Thyroid gland (tissue), 4 donors: Measurements from ENCODE around the gene HYCC1. TPM values are rescaled to one million over a fixed set of nuclear protein-coding genes. Genes with fewer than 3 reads are reported as not detected.

Experiments used
- DNase-seq, 2 donors: peaks; one replicate each; pipeline ENCODE4 v3.0.0-alpha.2; 2019
- H3K27ac ChIP-seq, 3 donors: fragments of 200-600 bp; sonication (generic); 1 replicate in 2 of 3; 2 replicates in 1 of 3; pipeline ENCODE4 v1.5.1; 2016 to 2019; ENCODE audit warnings: mild to moderate bottlenecking in 1 of 3, moderate library complexity in 1 of 3
- H3K27me3 ChIP-seq: fragments of 200-600 bp; sonication (generic); one replicate; pipeline ENCODE4 v1.5.1; 2019
- H3K36me3 ChIP-seq, 2 donors: fragments of 200-600 bp; sonication (generic); one replicate each; pipeline ENCODE4 v1.5.1; 2016 to 2019
- H3K4me1 ChIP-seq, 2 donors: fragments of 200-600 bp; sonication (generic); one replicate each; pipeline ENCODE4 v1.5.1; 2017 to 2019
- H3K4me3 ChIP-seq, 3 donors: fragments of 200-600 bp; sonication (generic); replicated peaks in 1 of 3; 1 replicate in 2 of 3; 2 replicates in 1 of 3; pipeline ENCODE4 v1.5.1; 2016; ENCODE audit warnings: mild to moderate bottlenecking in 1 of 3
- H3K9me3 ChIP-seq: fragments of 200-600 bp; sonication (generic); one replicate; pipeline ENCODE4 v1.5.1; 2017
- CTCF ChIP-seq, 6 experiments: fragments of 200-600 bp in 3 of 6; fragments of 450-650 bp in 3 of 6; sonication (generic) in 3 of 6; IDR thresholded peaks; one replicate each; pipeline ENCODE4 v1.5.1; 2016 to 2019; ENCODE audit warnings: antibody characterized with exemption in 6 of 6, mild to moderate bottlenecking in 2 of 6, inconsistent platforms in 1 of 6, moderate library complexity in 1 of 6
- POLR2A ChIP-seq, 2 donors: fragments of 450-650 bp; IDR thresholded peaks; one replicate each; pipeline ENCODE4 v1.6.1; 2017; ENCODE audit warnings: antibody characterized with exemption in 2 of 2, mild to moderate bottlenecking in 2 of 2, moderate library complexity in 1 of 2
- WGBS, 2 donors: methylation state at CpG; one replicate each; pipeline ENCODE4 v1.1.5; 2017; 5-methylcytosine and 5-hydroxymethylcytosine counted together
- intact Hi-C: fragments of 100-400 bp; cut with DNase I; formaldehyde crosslinking; loops from one replicate; pipeline ENCODE4 v1.15.1; 2023
- total RNA-seq, 4 donors: library from RNA; depleted of rRNA; stranded (reverse); fragments of >200 nt; gene quantifications; one replicate each; pipeline ENCODE4 v1.2.3, GENCODE V29; 2016

The HYCC1 gene
- total RNA-seq, 4 donors from 2014 or later = 18.5 to 38.7 (median 23.4) TPM

- intact Hi-C loops = no loop called here
- Histone ChIP-seq H3K36me3 (no peaks in the 10 kb centered on the region), H3K27ac (no peak overlapping the region), H3K27me3 (no peaks in the 10 kb centered on the region), H3K9me3 (no peaks in the 10 kb centered on the region), H3K4me1 (no peaks in the 10 kb centered on the region), H3K4me3 (no peak overlapping the region)
- DNase-seq = no peak
- no peak for TF ChIP-seq CTCF (IDR thresholded peaks at IDR 0.05)
- no peak for TF ChIP-seq POLR2A (IDR thresholded peaks at IDR 0.05)
- 71 to 74% methylated on average over 2 of the region's 2 CpGs for WGBS, 2 donors
These were observed 10.3 kb downstream of the HYCC1 start for GRCh38 chr7:23003505-23004246.

- Histone ChIP-seq H3K36me3 (no peaks in the 10 kb centered on the region), H3K27me3 (no peaks in the 10 kb centered on the region)
These were observed 11.2 kb downstream of the HYCC1 start for GRCh38 chr7:23002698-23003097.

GRCh38 chr7:23001610-23002009, 12.3 kb downstream of the HYCC1 start:
- 79 to 93% methylated on average over 1 of the region's 1 CpG for WGBS, 2 donors
- no peak overlapping the region for H3K27ac ChIP-seq

More at GRCh38 chr7:23002698-23003097, 11.2 kb downstream of the HYCC1 start:
- H3K4me1 ChIP-seq = no peaks in the 10 kb centered on the region
- no peak for DNase-seq
- 97 to 100% methylated on average over 2 of the region's 2 CpGs for WGBS, 2 donors
- no peaks in the 10 kb centered on the region for H3K9me3 ChIP-seq
- no peak overlapping the region for H3K4me3 ChIP-seq
- H3K27ac ChIP-seq = no peak overlapping the region
- TF ChIP-seq CTCF (IDR thresholded peaks at IDR 0.05) (no peak), POLR2A (IDR thresholded peaks at IDR 0.05) (no peak)
- intact Hi-C loops = no loop called here

DNA sequence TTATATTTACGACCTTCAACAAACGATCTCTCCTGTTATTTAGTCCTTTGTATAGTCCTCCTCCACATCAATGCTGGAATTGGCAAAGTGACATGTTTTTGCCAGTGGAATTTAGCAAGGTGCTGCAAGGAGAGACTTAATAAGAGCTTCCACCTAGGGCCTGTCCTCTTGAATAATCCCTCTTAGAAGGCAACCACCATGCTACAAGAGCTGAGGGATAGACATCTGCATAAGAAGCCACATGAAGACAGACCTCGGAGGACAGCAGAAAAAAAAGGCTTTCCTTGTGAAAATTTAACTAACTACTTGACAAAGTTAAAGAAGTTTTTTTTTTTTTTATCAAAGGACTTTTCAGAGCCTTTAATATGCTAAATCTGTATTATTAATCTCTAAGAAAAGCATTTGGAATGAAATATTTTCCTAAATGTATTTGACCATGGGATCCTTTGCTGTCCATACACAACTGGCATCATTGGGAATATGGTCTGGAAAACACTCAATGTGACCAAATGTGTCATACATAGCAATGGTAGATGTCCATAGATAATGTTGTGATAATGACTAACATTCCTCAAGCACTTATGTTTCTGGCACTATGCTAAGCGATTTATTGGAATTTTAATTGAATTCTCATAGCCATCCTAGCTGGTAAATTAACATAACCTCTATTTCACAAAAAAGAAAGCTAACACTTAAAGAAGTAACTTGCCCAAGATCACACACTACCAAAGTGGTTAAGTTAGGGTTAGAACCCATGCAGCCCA, 13.2 kb downstream of the HYCC1 start:
- Histone ChIP-seq H3K36me3 (no peaks in the 10 kb centered on the region), H3K27ac (no peak overlapping the region), H3K4me3 (no peak overlapping the region), H3K4me1 (no peaks in the 10 kb centered on the region), H3K27me3 (no peaks in the 10 kb centered on the region), H3K9me3 (no peaks in the 10 kb centered on the region)
- 89 to 91% methylated on average over 4 of the region's 4 CpGs for WGBS, 2 donors
- intact Hi-C loops = no loop called here
- DNase-seq = no peak
- TF ChIP-seq POLR2A (IDR thresholded peaks at IDR 0.05) (no peak), CTCF (IDR thresholded peaks at IDR 0.05) (no peak)

More at GRCh38 chr7:23001610-23002009, 12.3 kb downstream of the HYCC1 start:
- DNase-seq = no peak
- TF ChIP-seq POLR2A (IDR thresholded peaks at IDR 0.05) (no peak), CTCF (IDR thresholded peaks at IDR 0.05) (no peak)
- Histone ChIP-seq H3K27me3 (no peaks in the 10 kb centered on the region), H3K9me3 (no peaks in the 10 kb centered on the region), H3K4me1 (no peaks in the 10 kb centered on the region), H3K36me3 (no peaks in the 10 kb centered on the region), H3K4me3 (no peak overlapping the region)
- intact Hi-C loops = no loop called here

DNA sequence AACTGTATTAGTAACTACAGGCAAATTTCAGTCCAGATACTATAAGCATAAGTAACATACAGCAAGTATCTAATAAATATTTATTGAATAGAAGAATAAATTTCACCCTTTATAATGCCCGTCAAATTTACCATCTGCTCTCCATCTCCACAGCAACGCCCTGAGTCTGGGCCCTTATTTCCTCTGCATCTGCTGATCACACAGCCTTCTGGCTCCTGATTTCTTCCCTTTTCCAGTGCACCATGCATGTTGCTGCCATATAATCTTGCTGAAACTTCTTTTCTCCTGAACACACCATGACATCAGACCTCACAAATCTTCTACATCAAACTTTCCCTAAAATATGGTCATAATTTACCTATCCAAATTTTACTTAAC, 15.4 kb downstream of the HYCC1 start:
- no peaks in the 10 kb centered on the region for H3K9me3 ChIP-seq
- no peaks in the 10 kb centered on the region for H3K4me1 ChIP-seq
- TF ChIP-seq CTCF (IDR thresholded peaks at IDR 0.05) (no peak), POLR2A (IDR thresholded peaks at IDR 0.05) (no peak)
- no peaks in the 10 kb centered on the region for H3K27me3 ChIP-seq
- H3K27ac ChIP-seq = no peak overlapping the region
- H3K36me3 ChIP-seq = no peaks in the 10 kb centered on the region
- 85 to 89% methylated on average over 2 of the region's 2 CpGs for WGBS, 2 donors
- no peak for DNase-seq
- no peak overlapping the region for H3K4me3 ChIP-seq
- intact Hi-C loops = no loop called here
